CD14-positive monocyte (primary cell): Measurements from ENCODE around the gene NR2F2. TPM values are rescaled to one million over a fixed set of nuclear protein-coding genes. Genes with fewer than 3 reads are reported as not detected.

ENCODE experiments used
- DNase-seq, 3 donors: peaks; one replicate each; pipeline ENCODE4 v3.0.0-alpha.2; 2011 to 2022
- H2AFZ ChIP-seq: 2 replicates; pipeline ENCODE4 v1.6.0; 2012; ENCODE audit warnings: mild to moderate bottlenecking, low read depth, low read length, inconsistent platforms; ENCODE audit not compliant: insufficient read depth, poor library complexity, severe bottlenecking
- H3K27ac ChIP-seq, 2 donors: 1 replicate in 1 of 2; 2 replicates in 1 of 2; pipeline ENCODE4 v1.5.1; 2012 to 2013; ENCODE audit warnings: low read length in 2 of 2, control low read depth in 1 of 2, inconsistent platforms in 1 of 2, low read depth in 1 of 2, mild to moderate bottlenecking in 1 of 2
- H3K27me3 ChIP-seq, 2 donors: one replicate each; pipeline versions ENCODE4 v1.6.0 to v1.6.1; 2011 to 2013; ENCODE audit warnings: low read length in 2 of 2; ENCODE audit not compliant: control insufficient read depth in 2 of 2, insufficient read depth in 2 of 2
- H3K36me3 ChIP-seq, 2 donors: replicated peaks in 1 of 2; 1 replicate in 1 of 2; 2 replicates in 1 of 2; pipeline versions ENCODE4 v1.5.1 to v1.6.1; 2012 to 2013; ENCODE audit warnings: low read length in 2 of 2, control low read depth in 1 of 2, inconsistent platforms in 1 of 2, mild to moderate bottlenecking in 1 of 2; ENCODE audit not compliant: insufficient read depth in 2 of 2, control insufficient read depth in 1 of 2
- H3K4me1 ChIP-seq, 2 donors: 1 replicate in 1 of 2; 2 replicates in 1 of 2; pipeline versions ENCODE4 v1.5.1 to v1.6.1; 2012 to 2013; ENCODE audit warnings: low read length in 2 of 2, control low read depth in 1 of 2, inconsistent platforms in 1 of 2, mild to moderate bottlenecking in 1 of 2, moderate library complexity in 1 of 2; ENCODE audit not compliant: insufficient read depth in 2 of 2, control insufficient read depth in 1 of 2
- H3K4me2 ChIP-seq: replicated peaks from 2 replicates; pipeline ENCODE3; 2012; ENCODE audit warnings: low read length, moderate library complexity, mild to moderate bottlenecking; ENCODE audit not compliant: poor library complexity, severe bottlenecking; ENCODE audit errors: extremely low read depth
- H3K4me3 ChIP-seq, 3 experiments: fragments of 200-600 bp in 1 of 3; sonication (generic) in 1 of 3; replicated peaks in 1 of 3; 1 replicate in 2 of 3; 2 replicates in 1 of 3; pipeline ENCODE4 v1.5.1; 2011 to 2013; ENCODE audit warnings: low read length in 3 of 3, mild to moderate bottlenecking in 3 of 3, control low read depth in 2 of 3, low read depth in 2 of 3, inconsistent platforms in 1 of 3, moderate library complexity in 1 of 3
- H3K79me2 ChIP-seq: 2 replicates; pipeline ENCODE4 v1.6.0; 2012; ENCODE audit warnings: mild to moderate bottlenecking, control low read depth, inconsistent platforms, low read length, moderate library complexity; ENCODE audit not compliant: insufficient read depth
- H3K9ac ChIP-seq: 2 replicates; pipeline ENCODE4 v1.6.0; 2017; ENCODE audit warnings: low read length, mild to moderate bottlenecking; ENCODE audit not compliant: insufficient read depth, poor library complexity, severe bottlenecking
- H3K9me3 ChIP-seq, 2 donors: replicated peaks in 1 of 2; 1 replicate in 1 of 2; 2 replicates in 1 of 2; pipeline versions ENCODE4 v1.5.1 to v1.6.1; 2012 to 2013; ENCODE audit warnings: low read length in 2 of 2, control low read depth in 1 of 2; ENCODE audit not compliant: control insufficient read depth in 1 of 2, insufficient read depth in 1 of 2
- H4K20me1 ChIP-seq: 2 replicates; pipeline ENCODE4 v1.6.0; 2012; ENCODE audit warnings: mild to moderate bottlenecking, low read length, control low read depth, moderate library complexity; ENCODE audit not compliant: insufficient read depth
- H3K27ac Mint-ChIP-seq, 7 donors: one replicate each; pipeline ENCODE4 v1.8.0; 2020; ENCODE audit warnings: mild to moderate bottlenecking in 7 of 7, mixed read lengths in 7 of 7, moderate library complexity in 6 of 7, inconsistent platforms in 2 of 7
- H3K27me3 Mint-ChIP-seq, 3 donors: one replicate each; pipeline ENCODE4 v1.8.0; 2021 to 2022; ENCODE audit warnings: low read depth in 3 of 3, mild to moderate bottlenecking in 3 of 3, mixed read lengths in 3 of 3, moderate library complexity in 3 of 3, inconsistent platforms in 1 of 3
- H3K36me3 Mint-ChIP-seq, 2 donors: one replicate each; pipeline ENCODE4 v1.8.0; 2020; ENCODE audit warnings: mixed read lengths in 2 of 2, inconsistent platforms in 1 of 2, mild to moderate bottlenecking in 1 of 2
- H3K4me1 Mint-ChIP-seq: one replicate; pipeline ENCODE4 v1.8.0; 2020; ENCODE audit warnings: mild to moderate bottlenecking, mixed read lengths
- H3K4me3 Mint-ChIP-seq, 2 donors: one replicate each; pipeline ENCODE4 v1.8.0; 2020; ENCODE audit warnings: mild to moderate bottlenecking in 2 of 2, mixed read lengths in 2 of 2, moderate library complexity in 1 of 2
- H3K9me3 Mint-ChIP-seq, 7 donors: one replicate each; pipeline ENCODE4 v1.8.0; 2020 to 2022; ENCODE audit warnings: mixed read lengths in 7 of 7, mild to moderate bottlenecking in 6 of 7, moderate library complexity in 6 of 7, inconsistent platforms in 2 of 7
- CTCF ChIP-seq: fragments of 200-600 bp; IDR thresholded peaks from one replicate; pipeline ENCODE4 v1.8.0; 2022; ENCODE audit warnings: antibody characterized with exemption, mild to moderate bottlenecking
- WGBS: methylation state at CpG from one replicate; pipeline ENCODE4 v1.1.5; 2013; ENCODE audit warnings: missing lambda C conversion rate; ENCODE audit not compliant: insufficient coverage; 5-methylcytosine and 5-hydroxymethylcytosine counted together
- intact Hi-C, 2 donors: fragments of 100-400 bp; cut with micrococcal nuclease; formaldehyde crosslinking; loops; one replicate each; pipeline versions ENCODE4 v1.15.0 to v1.15.1; 2023
- polyA plus RNA-seq, 3 donors: library from polyadenylated mRNA; depleted of rRNA in 1 of 3; unstranded in 2 of 3; stranded (reverse) in 1 of 3; fragments of 300-500 nt in 2 of 3; fragments of >200 nt in 1 of 3; fragmentation: Illumina TruSeq in 2 of 3; gene quantifications; 1 replicate in 2 of 3; 2 replicates in 1 of 3; pipeline ENCODE4 v1.2.3, GENCODE V29; 2012 to 2021

Gene NR2F2
- polyA plus RNA-seq, 3 donors = not detected

GRCh38 chr15:96353930-96354730 is 23.6 kb downstream of the NR2F2 start:
- no peak for DNase-seq
- Histone ChIP-seq H3K4me2 (no peak overlapping the region), H3K79me2 (no peaks in the 10 kb centered on the region), H3K27me3 (peaks cover 94 to 100% of the 10 kb centered on the region in 2 donors), H3K36me3 (no peaks in the 10 kb centered on the region), H3K9me3 (peaks cover 4 to 67% of the 10 kb centered on the region in 2 donors), H3K9ac (no peak overlapping the region), H3K27ac (no peak overlapping the region), H3K4me3 (no peak overlapping the region), H2AFZ (no peak overlapping the region), H4K20me1 (no peaks in the 10 kb centered on the region), H3K4me1 (peaks cover 14 to 19% of the 10 kb centered on the region in 2 donors)
- 1% methylated on average over 45 of the region's 67 CpGs for WGBS
- peak overlapping the region in 1 of 2 donors; percentile 82 for H3K4me3 Mint-ChIP-seq
- peaks cover 0 to 68% (median 20%) of the 10 kb centered on the region in 3 donors for H3K27me3 Mint-ChIP-seq
- H3K4me1 Mint-ChIP-seq = peaks cover 26% of the 10 kb centered on the region
- TF ChIP-seq CTCF = peak; percentile 14
- peaks cover 4 to 16% of the 10 kb centered on the region in 2 donors for H3K36me3 Mint-ChIP-seq
- H3K9me3 Mint-ChIP-seq = peaks cover 2 to 44% (median 24%) of the 10 kb centered on the region in 7 donors
- intact Hi-C loops = loop anchor here (10.0 kb wide), 1 partner anchor 881 kb away; no protein-coding TSS in a partner anchor
- H3K27ac Mint-ChIP-seq = no peak overlapping the region

DNA sequence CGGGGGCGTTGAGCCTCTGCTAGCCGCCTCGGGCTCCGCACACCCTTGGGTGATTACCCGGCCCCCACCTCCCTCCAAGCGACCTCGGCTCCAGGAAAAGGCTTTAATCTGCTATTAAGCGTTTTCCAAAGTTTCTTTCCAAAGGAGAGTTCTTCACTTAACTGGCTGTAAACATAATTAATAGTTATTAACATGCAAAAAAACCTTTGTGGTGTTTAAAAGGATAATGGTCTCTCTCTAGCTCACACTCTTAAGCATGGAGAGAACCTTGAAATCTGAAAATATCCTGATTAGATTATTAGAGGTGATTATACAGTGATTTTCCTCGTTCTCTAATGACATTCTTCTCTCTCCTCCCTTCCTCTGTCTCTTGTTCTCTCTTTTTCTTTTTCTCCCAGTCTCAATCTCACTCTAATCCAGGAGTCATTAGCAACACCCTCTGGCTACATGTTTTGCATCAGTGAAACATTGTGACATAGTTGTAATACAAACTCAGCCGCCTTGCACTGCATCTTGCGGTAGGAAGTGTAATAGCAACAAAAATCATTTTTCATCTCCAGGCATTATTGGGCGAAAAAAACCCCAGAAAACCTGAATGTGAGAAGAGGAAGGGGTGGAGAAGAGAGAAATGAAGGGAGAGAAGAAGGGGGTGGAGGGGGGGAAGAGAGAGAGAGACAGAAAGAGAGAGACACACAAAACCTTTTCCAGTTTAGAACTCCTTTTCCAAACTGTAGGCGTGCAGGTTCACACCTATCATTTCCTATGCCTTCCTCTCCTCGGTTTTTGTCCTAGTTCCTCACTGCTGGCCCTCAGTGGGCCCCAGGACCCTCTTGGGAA is 24.4 kb downstream of the NR2F2 start:
- Mint-ChIP-seq H3K27ac (no peak overlapping the region), H3K27me3 (peaks cover 0 to 68% (median 27%) of the 10 kb centered on the region in 3 donors), H3K4me3 (no peak overlapping the region), H3K4me1 (peaks cover 28% of the 10 kb centered on the region), H3K36me3 (peaks cover 4 to 16% of the 10 kb centered on the region in 2 donors), H3K9me3 (peaks cover 2 to 50% (median 24%) of the 10 kb centered on the region in 7 donors)
- H3K4me2 ChIP-seq = no peak overlapping the region
- peaks cover 4 to 68% of the 10 kb centered on the region in 2 donors for H3K9me3 ChIP-seq
- 5% methylated on average over 5 of the region's 15 CpGs for WGBS
- DNase-seq = no peak
- H3K27ac ChIP-seq = no peak overlapping the region
- peak; percentile 11 for TF ChIP-seq CTCF
- no peak overlapping the region for H2AFZ ChIP-seq
- no peaks in the 10 kb centered on the region for H3K36me3 ChIP-seq
- no peaks in the 10 kb centered on the region for H4K20me1 ChIP-seq
- no peak overlapping the region for H3K9ac ChIP-seq
- intact Hi-C loops = loop anchor here (10.0 kb wide), 1 partner anchor 880 kb away; no protein-coding TSS in a partner anchor
- H3K4me1 ChIP-seq = peaks cover 14 to 19% of the 10 kb centered on the region in 2 donors
- no peaks in the 10 kb centered on the region for H3K79me2 ChIP-seq
- H3K4me3 ChIP-seq = no peak overlapping the region
- peaks cover 94 to 100% of the 10 kb centered on the region in 2 donors for H3K27me3 ChIP-seq
